HepG2 (cell line): ENCODE measurements around the gene ATP8A2. TPM values are rescaled to one million over a fixed set of nuclear protein-coding genes. Genes with fewer than 3 reads are reported as not detected.

ENCODE experiments used
- ATAC-seq: fragments of 200-7000 bp; cut with Tn5 transposase; 3 replicates; pipeline ENCODE4 v1.9.1; 2020; ENCODE audit warnings: mild to moderate bottlenecking, moderate library complexity
- BruUV-seq: library from RNA; stranded (reverse); fragments of 400-500 nt; replicated peaks from 2 replicates; lab custom pipeline; 2021; lab: Mats Ljungman, UMichigan
- CTCF ChIA-PET: fragments of 300-600 bp; formaldehyde crosslinking; extraction: SDS; loops from one replicate; lab custom pipeline; 2021; ENCODE audit warnings: low total read pairs, inconsistent platforms, low intra/inter-chr PET ratio; lab: Yijun Ruan, JAX
- POLR2A ChIA-PET: fragments of 350-600 bp; sonication (Branson Sonifier 250); formaldehyde crosslinking; loops from one replicate; lab custom pipeline; 2020; ENCODE audit warnings: antibody characterized with exemption, inconsistent platforms; lab: Yijun Ruan, JAX
- DNase-seq: peaks from one replicate; pipeline ENCODE4 v3.0.0-alpha.2; 2015; ENCODE audit warnings: low spot score
- FAIRE-seq: peaks from 3 replicates; lab custom pipeline; 2011; peaks lifted over from hg19 to GRCh38; lab: Jason Lieb, UNC
- H2AFZ ChIP-seq: one replicate; pipeline ENCODE4 v1.6.1; 2011; ENCODE audit warnings: low read length, inconsistent platforms
- H3K27ac ChIP-seq: fragments of 300-600 bp; 3 replicates; pipeline ENCODE4 v1.8.0; 2011; ENCODE audit warnings: mixed run types, mild to moderate bottlenecking, mixed read lengths, low read length, inconsistent platforms; ENCODE audit not compliant: insufficient read depth; ENCODE audit errors: extremely low read length
- H3K27me3 ChIP-seq, 2 experiments: fragments of 200-600 bp in 1 of 2; 2 replicates in 1 of 2; 3 replicates in 1 of 2; pipeline versions ENCODE4 v1.6.0 to v1.8.0; 2011; ENCODE audit warnings: low read length in 2 of 2, mild to moderate bottlenecking in 2 of 2, moderate library complexity in 2 of 2, inconsistent platforms in 1 of 2; ENCODE audit not compliant: insufficient read depth in 2 of 2, control insufficient read depth in 1 of 2
- H3K36me3 ChIP-seq, 2 experiments: fragments of 200-600 bp in 1 of 2; replicated peaks in 1 of 2; 2 replicates in 1 of 2; 3 replicates in 1 of 2; pipeline versions ENCODE4 v1.5.1 to v1.8.0; 2011; ENCODE audit warnings: low read length in 2 of 2, inconsistent platforms in 1 of 2; ENCODE audit not compliant: insufficient read depth in 2 of 2, control insufficient read depth in 1 of 2
- H3K4me1 ChIP-seq: 2 replicates; pipeline ENCODE4 v1.5.1; 2012; ENCODE audit warnings: low read length, inconsistent platforms; ENCODE audit not compliant: insufficient read depth
- H3K4me2 ChIP-seq: 2 replicates; pipeline ENCODE4 v1.6.0; 2011; ENCODE audit warnings: low read depth, low read length, inconsistent platforms
- H3K4me3 ChIP-seq, 3 experiments: fragments of 200-600 bp in 1 of 3; sonication (generic), shearing (Covaris generic) in 1 of 3; replicated peaks in 1 of 3; 2 replicates each; pipeline ENCODE4 v1.5.1; 2011 to 2016; ENCODE audit warnings: low read length in 3 of 3, inconsistent platforms in 2 of 3, low read depth in 2 of 3, mild to moderate bottlenecking in 2 of 3, control low read depth in 1 of 3, mixed read lengths in 1 of 3; ENCODE audit not compliant: insufficient read depth in 1 of 3
- H3K79me2 ChIP-seq: one replicate; pipeline ENCODE4 v1.6.1; 2011; ENCODE audit warnings: low read length, inconsistent platforms; ENCODE audit not compliant: insufficient read depth
- H3K9ac ChIP-seq: 2 replicates; pipeline ENCODE4 v1.6.0; 2011; ENCODE audit warnings: mild to moderate bottlenecking, low read depth, low read length, inconsistent platforms; ENCODE audit not compliant: insufficient read depth
- H3K9me3 ChIP-seq: 2 replicates; pipeline ENCODE4 v1.5.1; 2012; ENCODE audit warnings: mild to moderate bottlenecking, low read length
- H4K20me1 ChIP-seq: 2 replicates; pipeline ENCODE4 v1.6.0; 2011; ENCODE audit warnings: inconsistent platforms, mild to moderate bottlenecking, low read length, moderate library complexity; ENCODE audit not compliant: insufficient read depth
- CENPBD1 ChIP-seq: sonication (generic); formaldehyde crosslinking; IDR thresholded peaks from 2 replicates; pipeline ENCODE4 v1.8.0; 2022; ENCODE audit warnings: missing genetic modification reagents, low read depth, mild to moderate bottlenecking, borderline replicate concordance
- ETV5 ChIP-seq: IDR thresholded peaks from 2 replicates; pipeline ENCODE4 v1.6.1; 2018; ENCODE audit warnings: missing biosample characterization, missing genetic modification reagents, inconsistent platforms, borderline replicate concordance
- FOXC1 ChIP-seq: sonication (generic); formaldehyde crosslinking; IDR thresholded peaks from 2 replicates; pipeline ENCODE4 v1.8.0; 2022; ENCODE audit warnings: mild to moderate bottlenecking, missing genetic modification reagents, borderline replicate concordance
- GPBP1L1 ChIP-seq: sonication (generic); formaldehyde crosslinking; IDR thresholded peaks from 2 replicates; pipeline ENCODE4 v1.5.0; 2020; ENCODE audit warnings: mild to moderate bottlenecking, missing genetic modification reagents
- KLF6 ChIP-seq: IDR thresholded peaks from 2 replicates; pipeline ENCODE4 v1.8.0; 2016; ENCODE audit warnings: missing biosample characterization, missing genetic modification reagents
- MBD4 ChIP-seq: IDR thresholded peaks from 2 replicates; pipeline ENCODE4 v1.6.1; 2012; ENCODE audit warnings: low read length, inconsistent platforms, borderline replicate concordance
- MTA1 ChIP-seq: sonication (generic); formaldehyde crosslinking; IDR thresholded peaks from 2 replicates; pipeline ENCODE4 v1.4.0; 2020; ENCODE audit warnings: missing genetic modification reagents, mild to moderate bottlenecking, borderline replicate concordance
- PHF5A ChIP-seq: IDR thresholded peaks from one replicate; pipeline ENCODE4 v1.6.1; 2018; ENCODE audit warnings: low read depth, missing genetic modification reagents; ENCODE audit not compliant: unreplicated experiment
- SP1 ChIP-seq, 2 experiments: fragments of 450-650 bp in 1 of 2; sonication (generic) in 1 of 2; formaldehyde crosslinking in 1 of 2; IDR thresholded peaks; 2 replicates each; pipeline versions ENCODE4 v1.4.0 to v1.6.1; 2016 to 2020; ENCODE audit warnings: missing genetic modification reagents in 1 of 2
- ZBTB37 ChIP-seq: sonication (generic); formaldehyde crosslinking; IDR thresholded peaks from 2 replicates; pipeline ENCODE4 v1.4.0; 2020; ENCODE audit warnings: mild to moderate bottlenecking, missing genetic modification reagents
- ZFY ChIP-seq: sonication (generic); formaldehyde crosslinking; IDR thresholded peaks from 2 replicates; pipeline ENCODE4 v1.4.0; 2020; ENCODE audit warnings: missing genetic modification reagents
- ZGPAT ChIP-seq: IDR thresholded peaks from 2 replicates; pipeline ENCODE4 v1.6.1; 2016; ENCODE audit warnings: mild to moderate bottlenecking
- ZNF552 ChIP-seq: sonication (generic); formaldehyde crosslinking; IDR thresholded peaks from 2 replicates; pipeline ENCODE4 v1.9.0; 2022; ENCODE audit warnings: missing genetic modification reagents, mild to moderate bottlenecking, borderline replicate concordance
- ZNF558 ChIP-seq: sonication (generic); formaldehyde crosslinking; IDR thresholded peaks from 2 replicates; pipeline ENCODE4 v1.9.0; 2022; ENCODE audit warnings: mild to moderate bottlenecking, missing genetic modification reagents, borderline replicate concordance
- ZNF598 ChIP-seq: sonication (generic); formaldehyde crosslinking; IDR thresholded peaks from 2 replicates; pipeline ENCODE4 v1.5.1; 2020; ENCODE audit warnings: mild to moderate bottlenecking, missing genetic modification reagents, borderline replicate concordance
- ZNF609 ChIP-seq: sonication (generic); formaldehyde crosslinking; IDR thresholded peaks from 2 replicates; pipeline ENCODE4 v1.4.0; 2020; ENCODE audit warnings: mild to moderate bottlenecking, missing genetic modification reagents, borderline replicate concordance
- WGBS: methylation state at CpG from one replicate; pipeline ENCODE4 v1.1.6; 2017; ENCODE audit warnings: low lambda C conversion rate; 5-methylcytosine and 5-hydroxymethylcytosine counted together
- in situ Hi-C: cut with HindIII; loops from 2 replicates; pipeline ENCODE4 v1.10.0; 2017; ENCODE audit warnings: low pct_unique_long_range_greater_than_20kb; ENCODE audit not compliant: extremely low pct_ligation_motif_present
- intact Hi-C: fragments of 100-400 bp; cut with micrococcal nuclease; formaldehyde crosslinking; loops from one replicate; pipeline ENCODE4 v1.10.0; 2022; ENCODE audit not compliant: unreplicated experiment
- polyA plus RNA-seq, 8 experiments: library from polyadenylated mRNA; depleted of rRNA in 3 of 8; stranded (reverse) in 7 of 8; unstranded in 1 of 8; fragments of >200 nt; fragmentation: Illumina TruSeq in 4 of 8; extraction: Trizol in 4 of 8; gene quantifications; 2 replicates each; pipeline versions ENCODE4 v1.2.1 to v1.2.3, GENCODE V29; 2011 to 2016; ENCODE audit warnings: low read depth in 4 of 8, missing spikeins in 1 of 8, mixed read lengths in 1 of 8; ENCODE audit not compliant: insufficient read depth in 1 of 8
- total RNA-seq, 5 experiments: library from RNA; depleted of rRNA; stranded (reverse); fragments of >200 nt; fragmentation: Illumina TruSeq; extraction: Trizol; gene quantifications; 2 replicates each; pipeline ENCODE4 v1.2.3, GENCODE V29; 2016; ENCODE audit warnings: low read depth in 1 of 5

ATP8A2 gene
- total and polyA plus RNA-seq, 2 of the 13 experiments (the other 11 are each of a cell fraction or from before 2014, with no cell fraction given): 0.09 TPM; not detected in 1

- BruUV-seq: no TSS peak
- Histone ChIP-seq H3K79me2 (no peaks in the 10 kb centered on the region), H3K4me2 (no peak overlapping the region), H3K4me3 (no peak overlapping the region), H3K4me1 (no peaks in the 10 kb centered on the region), H3K27me3 (peaks cover 0 to 1% of the 10 kb centered on the region in 2 experiments; a peak in 1 of 5 replicates), H3K9ac (no peak overlapping the region), H3K27ac (no peak overlapping the region), H3K36me3 (no peaks in the 10 kb centered on the region), H2AFZ (no peak overlapping the region), H4K20me1 (no peaks in the 10 kb centered on the region), H3K9me3 (no peaks in the 10 kb centered on the region)
- in situ Hi-C loops: no loop called here
- intact Hi-C loops: no loop called here
- CTCF ChIA-PET: no interaction called here
- 2% methylated on average over 1 of the region's 1 CpG for WGBS
- no peak for DNase-seq
- no peak for ATAC-seq
- POLR2A ChIA-PET: no interaction called here
- FAIRE-seq: no peak
- TF ChIP-seq ZBTB37 (CRISPR knock-in tag) (no peak), ZNF598 (CRISPR knock-in tag) (no peak), ZNF552 (CRISPR knock-in tag) (no peak), GPBP1L1 (no peak), MBD4 (no peak), ETV5 (CRISPR knock-in tag) (no peak), CENPBD1 (no peak), ZFY (CRISPR knock-in tag) (no peak), ZNF609 (CRISPR knock-in tag) (no peak), MTA1 (CRISPR knock-in tag) (no peak), SP1 (IDR thresholded peaks at IDR 0.05) (no peak), SP1 (CRISPR knock-in tag; IDR thresholded peaks at IDR 0.05) (no peak), ZNF558 (CRISPR knock-in tag) (no peak), FOXC1 (no peak), ZGPAT (CRISPR knock-in tag) (no peak), KLF6 (no peak), PHF5A (no peak)
Measured at GRCh38 chr13:25739376-25739775, 367.6 kb downstream of the ATP8A2 start.
